ENCODE data around the gene CTDSP2.

DNA sequence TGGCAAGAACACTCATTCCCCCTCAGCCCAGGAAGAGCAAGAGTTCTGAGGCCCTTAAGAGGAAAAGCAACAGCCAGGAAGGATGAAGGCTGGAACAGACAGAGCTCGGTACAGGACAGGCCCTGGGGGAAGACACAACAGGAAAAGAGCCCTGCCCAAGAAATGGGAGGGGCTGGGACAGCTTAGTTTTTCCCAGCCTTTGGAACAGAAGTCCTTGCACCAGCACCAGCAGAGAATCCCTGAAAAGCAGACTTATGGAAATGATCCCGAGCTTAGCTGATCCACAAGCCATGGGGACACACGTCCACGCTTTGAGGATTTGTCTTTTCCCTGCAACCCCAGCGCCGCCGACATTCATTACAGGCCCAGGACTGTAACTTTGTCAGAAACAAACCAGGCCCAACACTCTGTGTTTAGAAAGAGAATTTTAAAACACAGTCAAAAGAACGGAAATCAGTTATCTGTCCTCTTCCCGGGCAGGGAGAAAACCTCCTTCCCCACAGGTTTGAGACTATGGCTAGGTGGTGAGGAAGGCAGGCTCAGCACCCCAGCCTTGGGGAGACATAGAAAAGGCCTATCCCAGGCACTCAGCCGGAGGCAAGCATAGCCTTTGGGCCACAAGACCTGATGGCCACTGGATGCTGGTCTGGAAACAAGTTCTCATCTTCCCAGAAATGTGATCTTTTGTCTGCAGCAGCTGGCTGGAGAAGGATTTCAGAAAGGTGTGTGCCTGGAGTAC, 24.0 kb downstream of the CTDSP2 start:
- TF ChIP-seq, protein P1, sequence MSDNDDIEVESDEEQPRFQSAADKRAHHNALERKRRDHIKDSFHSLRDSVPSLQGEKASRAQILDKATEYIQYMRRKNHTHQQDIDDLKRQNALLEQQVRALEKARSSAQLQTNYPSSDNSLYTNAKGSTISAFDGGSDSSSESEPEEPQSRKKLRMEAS (IDR thresholded peaks at IDR 0.05; ENCODE audit: low read depth) = no peak
- no peak for TF ChIP-seq SIN3A (IDR thresholded peaks at IDR 0.05; ENCODE audit: borderline replicate concordance, low read depth, low read length)
- TF ChIP-seq, protein P2, sequence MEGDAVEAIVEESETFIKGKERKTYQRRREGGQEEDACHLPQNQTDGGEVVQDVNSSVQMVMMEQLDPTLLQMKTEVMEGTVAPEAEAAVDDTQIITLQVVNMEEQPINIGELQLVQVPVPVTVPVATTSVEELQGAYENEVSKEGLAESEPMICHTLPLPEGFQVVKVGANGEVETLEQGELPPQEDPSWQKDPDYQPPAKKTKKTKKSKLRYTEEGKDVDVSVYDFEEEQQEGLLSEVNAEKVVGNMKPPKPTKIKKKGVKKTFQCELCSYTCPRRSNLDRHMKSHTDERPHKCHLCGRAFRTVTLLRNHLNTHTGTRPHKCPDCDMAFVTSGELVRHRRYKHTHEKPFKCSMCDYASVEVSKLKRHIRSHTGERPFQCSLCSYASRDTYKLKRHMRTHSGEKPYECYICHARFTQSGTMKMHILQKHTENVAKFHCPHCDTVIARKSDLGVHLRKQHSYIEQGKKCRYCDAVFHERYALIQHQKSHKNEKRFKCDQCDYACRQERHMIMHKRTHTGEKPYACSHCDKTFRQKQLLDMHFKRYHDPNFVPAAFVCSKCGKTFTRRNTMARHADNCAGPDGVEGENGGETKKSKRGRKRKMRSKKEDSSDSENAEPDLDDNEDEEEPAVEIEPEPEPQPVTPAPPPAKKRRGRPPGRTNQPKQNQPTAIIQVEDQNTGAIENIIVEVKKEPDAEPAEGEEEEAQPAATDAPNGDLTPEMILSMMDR (IDR thresholded peaks at IDR 0.05) = no peak
- no peak for TF ChIP-seq POLR2AphosphoS5 (IDR thresholded peaks at IDR 0.05; ENCODE audit: low read depth, low read length)
- no peak for TF ChIP-seq FOXM1 (IDR thresholded peaks at IDR 0.05; ENCODE audit: low read depth)
- TF ChIP-seq YY1 (IDR thresholded peaks at IDR 0.05; ENCODE audit: low read depth) = no peak
- TF ChIP-seq GABPA (IDR thresholded peaks at IDR 0.05; ENCODE audit: low read depth) = no peak
- no peak for TF ChIP-seq CHD2 (IDR thresholded peaks at IDR 0.05; ENCODE audit: low read length, partially characterized antibody)
- no peak for TF ChIP-seq JUND (IDR thresholded peaks at IDR 0.05)
- TF ChIP-seq, protein P3, sequence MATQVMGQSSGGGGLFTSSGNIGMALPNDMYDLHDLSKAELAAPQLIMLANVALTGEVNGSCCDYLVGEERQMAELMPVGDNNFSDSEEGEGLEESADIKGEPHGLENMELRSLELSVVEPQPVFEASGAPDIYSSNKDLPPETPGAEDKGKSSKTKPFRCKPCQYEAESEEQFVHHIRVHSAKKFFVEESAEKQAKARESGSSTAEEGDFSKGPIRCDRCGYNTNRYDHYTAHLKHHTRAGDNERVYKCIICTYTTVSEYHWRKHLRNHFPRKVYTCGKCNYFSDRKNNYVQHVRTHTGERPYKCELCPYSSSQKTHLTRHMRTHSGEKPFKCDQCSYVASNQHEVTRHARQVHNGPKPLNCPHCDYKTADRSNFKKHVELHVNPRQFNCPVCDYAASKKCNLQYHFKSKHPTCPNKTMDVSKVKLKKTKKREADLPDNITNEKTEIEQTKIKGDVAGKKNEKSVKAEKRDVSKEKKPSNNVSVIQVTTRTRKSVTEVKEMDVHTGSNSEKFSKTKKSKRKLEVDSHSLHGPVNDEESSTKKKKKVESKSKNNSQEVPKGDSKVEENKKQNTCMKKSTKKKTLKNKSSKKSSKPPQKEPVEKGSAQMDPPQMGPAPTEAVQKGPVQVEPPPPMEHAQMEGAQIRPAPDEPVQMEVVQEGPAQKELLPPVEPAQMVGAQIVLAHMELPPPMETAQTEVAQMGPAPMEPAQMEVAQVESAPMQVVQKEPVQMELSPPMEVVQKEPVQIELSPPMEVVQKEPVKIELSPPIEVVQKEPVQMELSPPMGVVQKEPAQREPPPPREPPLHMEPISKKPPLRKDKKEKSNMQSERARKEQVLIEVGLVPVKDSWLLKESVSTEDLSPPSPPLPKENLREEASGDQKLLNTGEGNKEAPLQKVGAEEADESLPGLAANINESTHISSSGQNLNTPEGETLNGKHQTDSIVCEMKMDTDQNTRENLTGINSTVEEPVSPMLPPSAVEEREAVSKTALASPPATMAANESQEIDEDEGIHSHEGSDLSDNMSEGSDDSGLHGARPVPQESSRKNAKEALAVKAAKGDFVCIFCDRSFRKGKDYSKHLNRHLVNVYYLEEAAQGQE (IDR thresholded peaks at IDR 0.05; ENCODE audit: low read depth, low read length) = no peak
